Islet precursor cell (in vitro differentiated cells): Measurements from ENCODE around the gene PAXIP1.

Experiments used
- DNase-seq: peaks from one replicate; pipeline ENCODE4 v3.0.0-alpha.2; 2018

Gene PAXIP1

GRCh38 chr7:154910977-154911376 lies 91.9 kb downstream of the PAXIP1 start:
- no peak for DNase-seq

- no peak for DNase-seq
These were observed 92.8 kb downstream of the PAXIP1 start for GRCh38 chr7:154910125-154910524.

- DNase-seq = no peak
These were observed 93.5 kb downstream of the PAXIP1 start for GRCh38 chr7:154909241-154910105.

GRCh38 chr7:154907651-154908620 lies 95.0 kb downstream of the PAXIP1 start:
- no peak for DNase-seq

GRCh38 chr7:154906736-154907355 lies 96.1 kb downstream of the PAXIP1 start:
- no peak for DNase-seq

GRCh38 chr7:154906201-154906600 lies 96.7 kb downstream of the PAXIP1 start:
- DNase-seq = no peak

GRCh38 chr7:154905615-154906014 lies 97.3 kb downstream of the PAXIP1 start:
- DNase-seq = no peak

GRCh38 chr7:154905146-154905545 lies 97.8 kb downstream of the PAXIP1 start:
- DNase-seq = no peak

GRCh38 chr7:154903083-154903731 lies 99.7 kb downstream of the PAXIP1 start:
- no peak for DNase-seq

GRCh38 chr7:154902600-154903082 lies 100.3 kb downstream of the PAXIP1 start:
- DNase-seq = no peak

- no peak for DNase-seq
These were observed 103.1 kb downstream of the PAXIP1 start for GRCh38 chr7:154899862-154900261.

- no peak for DNase-seq
These were observed 103.7 kb downstream of the PAXIP1 start for GRCh38 chr7:154898973-154899855.

GRCh38 chr7:154896076-154896475 lies 106.8 kb downstream of the PAXIP1 start:
- no peak for DNase-seq
